HEK293 (cell line): ENCODE measurements around the gene DPP6.

ENCODE experiments used
- CTCF ChIA-PET: fragments of 350-600 bp; formaldehyde crosslinking; extraction: SDS; loops from one replicate; lab custom pipeline; 2021; ENCODE audit warnings: antibody characterized with exemption; lab: Yijun Ruan, JAX
- POLR2A ChIA-PET: fragments of 300-600 bp; formaldehyde crosslinking; extraction: SDS; loops from one replicate; lab custom pipeline; 2020; ENCODE audit warnings: antibody characterized with exemption, inconsistent platforms; lab: Yijun Ruan, JAX
- H3K27ac ChIP-seq: fragments of 200-500 bp; sonication (Bioruptor generic); 2 replicates; pipeline ENCODE4 v1.5.1; 2014; ENCODE audit warnings: low read depth, low read length, control low read depth, inconsistent platforms; ENCODE audit errors: extremely low read depth
- H3K36me3 ChIP-seq, 2 experiments: fragments of 200-500 bp in 1 of 2; sonication (Bioruptor generic) in 1 of 2; 1 replicate in 1 of 2; 2 replicates in 1 of 2; pipeline ENCODE4 v1.5.1; 2014 to 2017; ENCODE audit warnings: inconsistent platforms in 2 of 2, low read length in 2 of 2; ENCODE audit not compliant: control insufficient read depth in 2 of 2, insufficient read depth in 1 of 2
- H3K4me1 ChIP-seq: fragments of 200-500 bp; sonication (Bioruptor generic); 2 replicates; pipeline ENCODE4 v1.5.1; 2014; ENCODE audit warnings: mild to moderate bottlenecking, low read length, inconsistent platforms; ENCODE audit not compliant: control insufficient read depth, insufficient read depth
- H3K4me3 ChIP-seq: 2 replicates; pipeline ENCODE4 v1.5.1; 2011; ENCODE audit warnings: low read depth, mild to moderate bottlenecking, control low read depth, low read length, moderate library complexity
- H3K9me3 ChIP-seq: fragments of 200-500 bp; sonication (Bioruptor generic); 2 replicates; pipeline ENCODE4 v1.5.1; 2014; ENCODE audit warnings: low read depth, low read length, inconsistent platforms; ENCODE audit not compliant: control insufficient read depth, insufficient read depth
- KLF7 ChIP-seq: fragments of 450-650 bp; formaldehyde crosslinking; IDR thresholded peaks from 2 replicates; pipeline ENCODE4 v1.5.1; 2016; ENCODE audit warnings: missing biosample characterization, missing genetic modification characterization, borderline replicate concordance
- MEIS1 ChIP-seq: sonication (generic); formaldehyde crosslinking; IDR thresholded peaks from 2 replicates; pipeline ENCODE4 v1.8.1; 2022; ENCODE audit warnings: missing genetic modification reagents, mild to moderate bottlenecking, borderline replicate concordance
- MZF1 ChIP-seq: fragments of 450-650 bp; formaldehyde crosslinking; IDR thresholded peaks from 2 replicates; pipeline ENCODE4 v1.5.1; 2017; ENCODE audit warnings: missing biosample characterization, missing genetic modification characterization, borderline replicate concordance
- OVOL3 ChIP-seq: fragments of 450-650 bp; formaldehyde crosslinking; IDR thresholded peaks from 2 replicates; pipeline ENCODE4 v1.5.1; 2016; ENCODE audit warnings: missing biosample characterization, missing genetic modification characterization
- SETDB1 ChIP-seq: IDR thresholded peaks from one replicate; pipeline ENCODE4 v1.6.1; 2017; ENCODE audit warnings: mild to moderate bottlenecking, low read length, moderate library complexity, mixed read lengths; ENCODE audit not compliant: insufficient read length
- SP3 ChIP-seq: fragments of 450-650 bp; formaldehyde crosslinking; IDR thresholded peaks from 2 replicates; pipeline ENCODE4 v1.5.1; 2016; ENCODE audit warnings: missing biosample characterization, missing genetic modification characterization
- YY2 ChIP-seq: fragments of 450-650 bp; formaldehyde crosslinking; IDR thresholded peaks from 2 replicates; pipeline ENCODE4 v1.5.1; 2016; ENCODE audit warnings: missing biosample characterization, missing genetic modification characterization
- ZBTB44 ChIP-seq: fragments of 450-650 bp; IDR thresholded peaks from 2 replicates; pipeline ENCODE4 v1.5.1; 2018; ENCODE audit warnings: missing biosample characterization, mild to moderate bottlenecking, missing genetic modification characterization
- ZBTB8A ChIP-seq: fragments of 450-650 bp; formaldehyde crosslinking; IDR thresholded peaks from 2 replicates; pipeline ENCODE4 v1.5.1; 2016; ENCODE audit warnings: missing biosample characterization, missing genetic modification characterization
- ZFP41 ChIP-seq: fragments of 450-650 bp; formaldehyde crosslinking; IDR thresholded peaks from 2 replicates; pipeline ENCODE4 v1.5.1; 2016; ENCODE audit warnings: missing biosample characterization, missing genetic modification characterization, borderline replicate concordance
- ZNF362 ChIP-seq: fragments of 450-650 bp; formaldehyde crosslinking; IDR thresholded peaks from 2 replicates; pipeline ENCODE4 v1.5.1; 2016; ENCODE audit warnings: missing biosample characterization, missing genetic modification characterization
- ZNF433 ChIP-seq: fragments of 450-650 bp; formaldehyde crosslinking; IDR thresholded peaks from 2 replicates; pipeline ENCODE4 v1.5.1; 2016; ENCODE audit warnings: missing biosample characterization, missing genetic modification characterization, low read depth
- ZNF514 ChIP-seq: fragments of 450-650 bp; formaldehyde crosslinking; IDR thresholded peaks from 2 replicates; pipeline ENCODE4 v1.5.1; 2016; ENCODE audit warnings: missing biosample characterization, missing genetic modification characterization
- ZNF521 ChIP-seq: fragments of 450-650 bp; formaldehyde crosslinking; IDR thresholded peaks from 2 replicates; pipeline ENCODE4 v1.5.1; 2017; ENCODE audit warnings: missing biosample characterization, mild to moderate bottlenecking, missing genetic modification characterization
- ZNF549 ChIP-seq: fragments of 450-650 bp; IDR thresholded peaks from 2 replicates; pipeline ENCODE4 v1.5.1; 2018; ENCODE audit warnings: missing biosample characterization, missing genetic modification characterization, mild to moderate bottlenecking, inconsistent platforms, moderate library complexity
- ZNF580 ChIP-seq: fragments of 450-650 bp; formaldehyde crosslinking; IDR thresholded peaks from 2 replicates; pipeline ENCODE4 v1.5.1; 2016; ENCODE audit warnings: missing biosample characterization, missing genetic modification characterization
- ZNF623 ChIP-seq: fragments of 450-650 bp; formaldehyde crosslinking; IDR thresholded peaks from 2 replicates; pipeline ENCODE4 v1.5.1; 2016; ENCODE audit warnings: missing biosample characterization, missing genetic modification characterization
- ZNF701 ChIP-seq: fragments of 450-650 bp; formaldehyde crosslinking; IDR thresholded peaks from 2 replicates; pipeline ENCODE4 v1.5.1; 2016; ENCODE audit warnings: missing biosample characterization, missing genetic modification characterization
- ZNF76 ChIP-seq: fragments of 450-650 bp; formaldehyde crosslinking; IDR thresholded peaks from 2 replicates; pipeline ENCODE4; 2016; ENCODE audit warnings: low read depth, missing biosample characterization, missing genetic modification characterization, borderline replicate concordance
- ZSCAN16 ChIP-seq: fragments of 450-650 bp; formaldehyde crosslinking; IDR thresholded peaks from 2 replicates; pipeline ENCODE4 v1.5.1; 2016; ENCODE audit warnings: missing biosample characterization, missing genetic modification characterization

The DPP6 gene

GRCh38 chr7:154886591-154886990 lies 834.4 kb downstream of the DPP6 start (continued):
- TF ChIP-seq OVOL3 (tag by site-specific recombination) (no peak), ZNF623 (no peak)
- TF ChIP-seq, all 188 proteins: peak for 0

GRCh38 chr7:154888690-154889089 lies 836.5 kb downstream of the DPP6 start:
- POLR2A ChIA-PET, result no interaction called here

GRCh38 chr7:154892459-154892858 lies 840.3 kb downstream of the DPP6 start:
- ChIA-PET POLR2A (no interaction called here), CTCF (interaction anchor here (0.7 kb wide), 1 partner anchor 20 kb away, joined by 5 read pairs; no protein-coding TSS in a partner anchor)
- H3K4me3 ChIP-seq, result no peak overlapping the region
- H3K9me3 ChIP-seq, result no peaks in the 10 kb centered on the region
- no peak for TF ChIP-seq ZFP41 (tag by site-specific recombination)
- no peak for TF ChIP-seq ZNF580
- TF ChIP-seq SP3 (tag by site-specific recombination), result no peak
- TF ChIP-seq ZSCAN16 (tag by site-specific recombination), result no peak
- TF ChIP-seq OVOL3 (tag by site-specific recombination), result no peak
- TF ChIP-seq ZBTB8A, result no peak
- TF ChIP-seq MEIS1 (CRISPR knock-in tag), result no peak
- TF ChIP-seq ZNF514, result no peak
- TF ChIP-seq ZNF701, result no peak
- no peaks in the 10 kb centered on the region for H3K4me1 ChIP-seq
- H3K27ac ChIP-seq, result no peak overlapping the region
- no peaks in the 10 kb centered on the region for H3K36me3 ChIP-seq

More at GRCh38 chr7:154888690-154889089, 836.5 kb downstream of the DPP6 start:
- no peaks in the 10 kb centered on the region for H3K4me1 ChIP-seq
- no peaks in the 10 kb centered on the region for H3K9me3 ChIP-seq
- H3K4me3 ChIP-seq, result no peak overlapping the region
- TF ChIP-seq ZNF521 (tag by site-specific recombination), result no peak
- TF ChIP-seq SETDB1, result peak; percentile 88
- CTCF ChIA-PET, result no interaction called here
- H3K36me3 ChIP-seq, result no peaks in the 10 kb centered on the region
- no peak overlapping the region for H3K27ac ChIP-seq

GRCh38 chr7:154896076-154896475 lies 843.9 kb downstream of the DPP6 start:
- POLR2A ChIA-PET, result interaction anchor here (0.6 kb wide), 1 partner anchor 12 kb away, joined by 3 read pairs; no protein-coding TSS in a partner anchor
- no peaks in the 10 kb centered on the region for H3K4me1 ChIP-seq
- TF ChIP-seq ZNF76 (tag by site-specific recombination) (no peak), ZBTB44 (tag by site-specific recombination) (no peak), ZNF433 (tag by site-specific recombination) (no peak), ZNF362 (no peak), YY2 (tag by site-specific recombination) (no peak), MZF1 (no peak), ZNF549 (tag by site-specific recombination) (no peak), KLF7 (tag by site-specific recombination) (no peak)
- TF ChIP-seq, all 188 proteins: peak for 0
- no peaks in the 10 kb centered on the region for H3K36me3 ChIP-seq
- no peak overlapping the region for H3K27ac ChIP-seq
- CTCF ChIA-PET, result no interaction called here
- no peaks in the 10 kb centered on the region for H3K9me3 ChIP-seq
- no peak overlapping the region for H3K4me3 ChIP-seq
